ENCODE data around the gene ZBTB7C. TPM values are rescaled to one million over a fixed set of nuclear protein-coding genes. Genes with fewer than 3 reads are reported as not detected.

ZBTB7C gene
- total RNA-seq, 1 donor, result not detected

DNA sequence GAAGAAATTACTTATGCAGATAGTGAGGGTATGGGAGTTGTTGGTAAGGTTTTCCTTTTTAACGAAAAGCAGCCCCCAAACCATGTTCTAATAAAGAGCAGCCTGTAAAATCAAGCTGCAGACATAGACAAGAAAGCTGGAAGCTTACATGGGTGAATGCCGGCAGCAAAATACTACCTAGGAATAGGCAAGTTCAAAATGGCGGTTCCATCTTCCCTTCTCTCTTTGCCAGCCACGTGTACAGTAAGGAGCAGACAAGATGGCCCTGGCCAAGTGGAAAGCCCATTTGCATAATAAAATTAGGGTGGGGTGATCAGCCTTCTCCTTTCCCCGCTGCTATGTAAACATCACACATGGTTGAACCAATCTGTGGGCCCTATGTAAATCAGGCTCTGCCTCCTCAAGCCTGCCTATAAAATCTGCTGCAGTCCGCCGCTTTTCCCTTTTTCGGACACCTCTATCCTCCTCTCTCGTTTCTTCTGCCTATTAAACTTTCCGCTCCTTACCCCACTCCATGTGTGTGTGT is 155.0 kb downstream of the ZBTB7C start:
- DNase-seq (ENCODE audit: low read depth), result no peak
- TF ChIP-seq, protein P1, sequence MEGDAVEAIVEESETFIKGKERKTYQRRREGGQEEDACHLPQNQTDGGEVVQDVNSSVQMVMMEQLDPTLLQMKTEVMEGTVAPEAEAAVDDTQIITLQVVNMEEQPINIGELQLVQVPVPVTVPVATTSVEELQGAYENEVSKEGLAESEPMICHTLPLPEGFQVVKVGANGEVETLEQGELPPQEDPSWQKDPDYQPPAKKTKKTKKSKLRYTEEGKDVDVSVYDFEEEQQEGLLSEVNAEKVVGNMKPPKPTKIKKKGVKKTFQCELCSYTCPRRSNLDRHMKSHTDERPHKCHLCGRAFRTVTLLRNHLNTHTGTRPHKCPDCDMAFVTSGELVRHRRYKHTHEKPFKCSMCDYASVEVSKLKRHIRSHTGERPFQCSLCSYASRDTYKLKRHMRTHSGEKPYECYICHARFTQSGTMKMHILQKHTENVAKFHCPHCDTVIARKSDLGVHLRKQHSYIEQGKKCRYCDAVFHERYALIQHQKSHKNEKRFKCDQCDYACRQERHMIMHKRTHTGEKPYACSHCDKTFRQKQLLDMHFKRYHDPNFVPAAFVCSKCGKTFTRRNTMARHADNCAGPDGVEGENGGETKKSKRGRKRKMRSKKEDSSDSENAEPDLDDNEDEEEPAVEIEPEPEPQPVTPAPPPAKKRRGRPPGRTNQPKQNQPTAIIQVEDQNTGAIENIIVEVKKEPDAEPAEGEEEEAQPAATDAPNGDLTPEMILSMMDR (IDR thresholded peaks at IDR 0.05; ENCODE audit: insufficient read depth, low read depth, low read length), result no peak
- H3K4me3 ChIP-seq (ENCODE audit: low read depth, low read length), result no peak overlapping the region

GRCh38 chr18:48252525-48252924 is 156.7 kb downstream of the ZBTB7C start:
- DNase-seq (ENCODE audit: low read depth), result no peak
- TF ChIP-seq, protein P1 (IDR thresholded peaks at IDR 0.05; ENCODE audit: insufficient read depth, low read depth, low read length), result no peak
- H3K4me3 ChIP-seq (ENCODE audit: low read depth, low read length), result no peak overlapping the region

- DNase-seq (ENCODE audit: low read depth), result no peak
- TF ChIP-seq, protein P1 (IDR thresholded peaks at IDR 0.05; ENCODE audit: insufficient read depth, low read depth, low read length), result no peak
- H3K4me3 ChIP-seq (ENCODE audit: low read depth, low read length), result no peak overlapping the region
Measured at GRCh38 chr18:48250918-48251317, 158.3 kb downstream of the ZBTB7C start.

DNA sequence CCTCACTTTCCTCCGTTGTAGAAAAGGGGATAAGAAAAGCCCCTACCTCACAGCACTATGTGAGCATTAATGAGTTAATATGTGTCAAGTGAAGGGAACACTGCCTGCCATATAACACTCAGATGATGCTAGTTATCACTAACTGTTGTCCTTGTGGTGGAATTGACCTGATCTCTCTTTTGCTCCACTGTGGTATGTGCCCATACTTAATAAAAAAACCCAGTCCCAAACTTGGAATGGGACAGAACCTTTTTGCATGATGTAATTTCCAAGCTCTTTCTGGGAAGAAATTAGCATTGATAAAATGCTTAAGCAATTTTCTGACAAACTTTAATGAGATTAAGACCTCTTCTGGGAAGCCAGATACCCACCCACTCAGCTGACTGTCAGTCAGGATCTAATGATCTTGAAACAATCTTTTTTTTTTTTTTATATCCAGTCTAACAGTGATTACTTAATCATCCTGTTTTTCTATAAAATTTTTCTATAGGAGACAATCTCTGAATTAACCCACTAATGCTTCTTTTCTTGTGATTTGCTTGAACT is 158.7 kb downstream of the ZBTB7C start:
- H3K4me3 ChIP-seq (ENCODE audit: low read depth, low read length), result no peak overlapping the region
- DNase-seq (ENCODE audit: low read depth), result no peak
- TF ChIP-seq, protein P1 (IDR thresholded peaks at IDR 0.05; ENCODE audit: insufficient read depth, low read depth, low read length), result no peak

- TF ChIP-seq, protein P1 (IDR thresholded peaks at IDR 0.05; ENCODE audit: insufficient read depth, low read depth, low read length), result no peak
- no peak for DNase-seq (ENCODE audit: low read depth)
- H3K4me3 ChIP-seq (ENCODE audit: low read depth, low read length), result no peak overlapping the region
Measured at GRCh38 chr18:48249854-48250253, 159.3 kb downstream of the ZBTB7C start.

GRCh38 chr18:48244530-48244929 is 164.7 kb downstream of the ZBTB7C start:
- no peak for DNase-seq (ENCODE audit: low read depth)
- TF ChIP-seq, protein P1 (IDR thresholded peaks at IDR 0.05; ENCODE audit: insufficient read depth, low read depth, low read length), result no peak
- no peak overlapping the region for H3K4me3 ChIP-seq (ENCODE audit: low read depth, low read length)

DNA sequence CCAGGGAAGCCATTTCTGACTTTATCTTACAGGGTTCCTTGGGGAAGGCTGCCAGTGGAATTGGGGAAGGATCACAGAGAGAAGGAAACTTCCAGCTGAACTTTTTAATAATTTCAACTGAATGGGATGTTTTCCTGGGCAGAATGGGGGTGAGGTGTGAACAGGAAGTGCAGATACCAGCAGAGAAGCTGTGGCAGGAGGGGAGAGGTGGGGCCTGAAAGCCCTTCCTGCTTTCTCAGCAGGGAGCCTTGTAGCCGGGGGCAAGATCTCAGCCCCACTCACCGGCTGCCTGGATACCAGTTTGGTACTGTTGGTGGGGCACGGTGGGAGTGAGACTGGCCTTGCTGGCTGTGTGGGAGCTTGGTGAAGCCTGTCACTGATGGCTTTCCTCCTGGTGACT is 170.5 kb downstream of the ZBTB7C start:
- TF ChIP-seq, protein P1 (IDR thresholded peaks at IDR 0.05; ENCODE audit: insufficient read depth, low read depth, low read length), result no peak
- H3K4me3 ChIP-seq (ENCODE audit: low read depth, low read length), result no peak overlapping the region
- no peak for DNase-seq (ENCODE audit: low read depth)
